ENCODE measurements around the gene ITPR2. TPM values are rescaled to one million over a fixed set of nuclear protein-coding genes. Genes with fewer than 3 reads are reported as not detected.

ITPR2 gene
- total RNA-seq, 4 donors from 2014 or later: 32.6 to 87.5 (median 51.9) TPM

- Histone ChIP-seq H3K27me3 (no peaks in the 10 kb centered on the region), H3K9me3 (no peaks in the 10 kb centered on the region), H3K36me3 (peaks cover 0 to 2% (median 0%) of the 10 kb centered on the region in 3 donors), H3K27ac (no peak overlapping the region), H3K4me1 (no peaks in the 10 kb centered on the region), H3K4me3 (no peak overlapping the region)
- no peak for TF ChIP-seq POLR2A (IDR thresholded peaks at IDR 0.05)
- no peak for TF ChIP-seq CTCF (IDR thresholded peaks at IDR 0.05)
- no peak for DNase-seq
Observed at GRCh38 chr12:26452511-26452910, 380.5 kb downstream of the ITPR2 start.

GRCh38 chr12:26451763-26452162 is 381.2 kb downstream of the ITPR2 start:
- Histone ChIP-seq H3K4me1 (no peaks in the 10 kb centered on the region), H3K36me3 (no peaks in the 10 kb centered on the region), H3K27ac (no peak overlapping the region), H3K9me3 (no peaks in the 10 kb centered on the region), H3K4me3 (no peak overlapping the region), H3K27me3 (no peaks in the 10 kb centered on the region)
- no peak for TF ChIP-seq POLR2A (IDR thresholded peaks at IDR 0.05)
- no peak for TF ChIP-seq CTCF (IDR thresholded peaks at IDR 0.05)
- DNase-seq: no peak

- Histone ChIP-seq H3K4me3 (no peak overlapping the region), H3K9me3 (no peaks in the 10 kb centered on the region), H3K36me3 (no peaks in the 10 kb centered on the region), H3K27me3 (no peaks in the 10 kb centered on the region), H3K4me1 (no peaks in the 10 kb centered on the region), H3K27ac (no peak overlapping the region)
- DNase-seq: no peak
- no peak for TF ChIP-seq CTCF (IDR thresholded peaks at IDR 0.05)
Observed at GRCh38 chr12:26445909-26446308, 387.1 kb downstream of the ITPR2 start.

GRCh38 chr12:26443309-26443708 is 389.7 kb downstream of the ITPR2 start:
- H3K27ac ChIP-seq: no peak overlapping the region
- no peak overlapping the region for H3K4me3 ChIP-seq
- H3K4me1 ChIP-seq: no peaks in the 10 kb centered on the region
- H3K27me3 ChIP-seq: no peaks in the 10 kb centered on the region
- no peak for DNase-seq
- H3K36me3 ChIP-seq: peaks cover 0 to 4% (median 0%) of the 10 kb centered on the region in 3 donors
- no peaks in the 10 kb centered on the region for H3K9me3 ChIP-seq
- no peak for TF ChIP-seq CTCF (IDR thresholded peaks at IDR 0.05)
- no peak for TF ChIP-seq POLR2A (IDR thresholded peaks at IDR 0.05)

- H3K27ac ChIP-seq: no peak overlapping the region
- H3K4me1 ChIP-seq: no peaks in the 10 kb centered on the region
- H3K27me3 ChIP-seq: no peaks in the 10 kb centered on the region
- TF ChIP-seq POLR2A (IDR thresholded peaks at IDR 0.05): no peak
- TF ChIP-seq CTCF (IDR thresholded peaks at IDR 0.05): no peak
- DNase-seq: no peak
- H3K9me3 ChIP-seq: no peaks in the 10 kb centered on the region
- no peak overlapping the region for H3K4me3 ChIP-seq
- peaks cover 0 to 4% (median 0%) of the 10 kb centered on the region in 3 donors for H3K36me3 ChIP-seq
Observed at GRCh38 chr12:26441434-26441833, 391.6 kb downstream of the ITPR2 start.

GRCh38 chr12:26435069-26435404 is 398.0 kb downstream of the ITPR2 start:
- no peak for DNase-seq
- TF ChIP-seq POLR2A (IDR thresholded peaks at IDR 0.05) (no peak), CTCF (IDR thresholded peaks at IDR 0.05) (no peak)
- H3K9me3 ChIP-seq: no peaks in the 10 kb centered on the region
- H3K4me3 ChIP-seq: no peak overlapping the region
- no peaks in the 10 kb centered on the region for H3K27me3 ChIP-seq
- H3K36me3 ChIP-seq: peaks cover 0 to 4% (median 0%) of the 10 kb centered on the region in 3 donors
- H3K4me1 ChIP-seq: no peaks in the 10 kb centered on the region
- H3K27ac ChIP-seq: no peak overlapping the region

Data from Peyer's patch (tissue), 4 donors.